Hepatocyte (in vitro differentiated cells): Measurements from ENCODE around the gene RREB1.

ENCODE experiments used
- CTCF ChIP-seq: fragments of 200-600 bp; sonication (generic); IDR thresholded peaks from 2 replicates; pipeline ENCODE4 v1.5.1; 2016; ENCODE audit warnings: antibody characterized with exemption, mild to moderate bottlenecking; ENCODE audit not compliant: poor library complexity
- EZH2 ChIP-seq: fragments of 200-600 bp; sonication (generic); IDR thresholded peaks from 2 replicates; pipeline ENCODE4 v1.6.1; 2016; ENCODE audit warnings: antibody characterized with exemption, mild to moderate bottlenecking, borderline replicate concordance

- TF ChIP-seq CTCF (no peak), EZH2 (no peak)
Observed at GRCh38 chr6:7073821-7074525, 33.8 kb upstream of the RREB1 start.
